Liver (tissue), 9 donors: ENCODE data around the gene CTBP1. TPM values are rescaled to one million over a fixed set of nuclear protein-coding genes. Genes with fewer than 3 reads are reported as not detected.

Source experiments
- DNase-seq: peaks from one replicate; pipeline ENCODE4 v3.0.0-alpha.2; 2017; ENCODE audit warnings: low spot score
- H3K27ac ChIP-seq, 2 donors: one replicate each; pipeline ENCODE4 v1.7.0; 2013; ENCODE audit warnings: inconsistent platforms in 2 of 2, low read length in 2 of 2, control low read depth in 1 of 2, low read depth in 1 of 2, mild to moderate bottlenecking in 1 of 2
- H3K27me3 ChIP-seq, 4 donors: one replicate each; pipeline versions ENCODE4 v1.6.1 to v1.7.0; 2013; ENCODE audit warnings: low read length in 3 of 4, inconsistent platforms in 1 of 4, mild to moderate bottlenecking in 1 of 4, moderate library complexity in 1 of 4; ENCODE audit not compliant: control insufficient read depth in 4 of 4, insufficient read depth in 4 of 4
- H3K36me3 ChIP-seq, 4 donors: one replicate each; pipeline versions ENCODE4 v1.6.1 to v1.7.0; 2013; ENCODE audit warnings: low read length in 3 of 4, mild to moderate bottlenecking in 3 of 4, low read depth in 1 of 4, moderate library complexity in 1 of 4; ENCODE audit not compliant: control insufficient read depth in 4 of 4, insufficient read depth in 3 of 4
- H3K4me1 ChIP-seq, 4 donors: one replicate each; pipeline versions ENCODE4 v1.6.1 to v1.7.0; 2013; ENCODE audit warnings: low read length in 3 of 4, mild to moderate bottlenecking in 3 of 4, moderate library complexity in 1 of 4; ENCODE audit not compliant: control insufficient read depth in 4 of 4, insufficient read depth in 4 of 4
- H3K4me3 ChIP-seq, 3 donors: one replicate each; pipeline versions ENCODE4 v1.6.1 to v1.7.0; 2013; ENCODE audit warnings: low read length in 3 of 3, control low read depth in 1 of 3, low read depth in 1 of 3, mild to moderate bottlenecking in 1 of 3
- H3K9ac ChIP-seq, 2 donors: one replicate each; pipeline ENCODE4 v1.7.0; 2013; ENCODE audit warnings: low read length in 2 of 2, mild to moderate bottlenecking in 2 of 2, moderate library complexity in 2 of 2, control low read depth in 1 of 2, low read depth in 1 of 2
- H3K9me3 ChIP-seq, 4 donors: one replicate each; pipeline versions ENCODE4 v1.6.1 to v1.7.0; 2013; ENCODE audit warnings: low read length in 3 of 4; ENCODE audit not compliant: control insufficient read depth in 4 of 4
- EGR1 ChIP-seq, 2 donors: IDR thresholded peaks; 2 replicates each; pipeline ENCODE4 v1.6.1; 2016 to 2018; ENCODE audit warnings: antibody characterized with exemption in 2 of 2, low read depth in 2 of 2
- FOXA1 ChIP-seq: IDR thresholded peaks from 2 replicates; pipeline ENCODE4 v1.6.1; 2016; ENCODE audit warnings: antibody characterized with exemption
- HNF4A ChIP-seq, 2 donors: conservative IDR thresholded peaks; 2 replicates each; pipeline ENCODE4 v1.6.1; 2016; ENCODE audit warnings: antibody characterized with exemption in 2 of 2, mild to moderate bottlenecking in 2 of 2
- HNF4G ChIP-seq: IDR thresholded peaks from 2 replicates; pipeline ENCODE4 v1.6.1; 2016; ENCODE audit warnings: antibody characterized with exemption
- JUND ChIP-seq, 2 donors: IDR thresholded peaks; 2 replicates each; pipeline ENCODE4 v1.6.1; 2016; ENCODE audit warnings: antibody characterized with exemption in 2 of 2
- NR2F2 ChIP-seq: IDR thresholded peaks from 2 replicates; pipeline ENCODE4 v1.6.1; 2016; ENCODE audit warnings: antibody characterized with exemption
- RXRA ChIP-seq, 2 donors: IDR thresholded peaks; 2 replicates each; pipeline ENCODE4 v1.6.1; 2017 to 2018; ENCODE audit warnings: antibody characterized with exemption in 2 of 2, mild to moderate bottlenecking in 1 of 2
- TAF1 ChIP-seq: conservative IDR thresholded peaks from 2 replicates; pipeline ENCODE4 v1.6.1; 2016; ENCODE audit warnings: antibody characterized with exemption, mild to moderate bottlenecking
- YY1 ChIP-seq: IDR thresholded peaks from 2 replicates; pipeline ENCODE4 v1.6.1; 2016; ENCODE audit warnings: antibody characterized with exemption, mild to moderate bottlenecking
- WGBS: extraction: QIAGEN DNeasy Blood & Tissue Kit; methylation state at CpG from one replicate; pipeline ENCODE4 v1.1.7; 2013; 5-methylcytosine and 5-hydroxymethylcytosine counted together
- polyA plus RNA-seq, 2 donors: library from polyadenylated mRNA; stranded (reverse) in 1 of 2; unstranded in 1 of 2; fragments of 200-250 nt in 1 of 2; fragments of >200 nt in 1 of 2; fragmentation: Nextera tagmentation in 1 of 2; extraction: Ambion mirVana in 1 of 2; gene quantifications; one replicate each; pipeline versions ENCODE4 v1.2.1 to v1.2.3, GENCODE V29; 2013 to 2015
- total RNA-seq, 2 donors: library from RNA; depleted of rRNA; stranded (reverse); fragments of >200 nt; gene quantifications; one replicate each; pipeline ENCODE4 v1.2.3, GENCODE V29; 2014
- TF ChIP-seq, protein P1 (sequence below): IDR thresholded peaks from 2 replicates; pipeline ENCODE4 v1.6.1; 2016; ENCODE audit warnings: antibody characterized with exemption
- TF ChIP-seq, protein P2 (sequence below): fragments of 150-350 bp; IDR thresholded peaks from 2 replicates; pipeline ENCODE4 v1.5.1; 2017; ENCODE audit warnings: improper control_type of control experiment, low read depth, low read length; ENCODE audit not compliant: missing input control
- TF ChIP-seq, protein P3 (sequence below): IDR thresholded peaks from 2 replicates; pipeline ENCODE4 v1.6.1; 2016; ENCODE audit warnings: antibody characterized with exemption
- TF ChIP-seq, protein P4 (sequence below): IDR thresholded peaks from 2 replicates; pipeline ENCODE4 v1.6.1; 2016; ENCODE audit warnings: antibody characterized with exemption, mild to moderate bottlenecking
- donor health status: healthy.
- donor health status: healthy.
- donor health status: healthy.
- donor health status: healthy.
- donor health status: healthy.

Gene CTBP1
- total and polyA plus RNA-seq, 4 donors: 27.5 to 156 (median 79.5) TPM

DNA sequence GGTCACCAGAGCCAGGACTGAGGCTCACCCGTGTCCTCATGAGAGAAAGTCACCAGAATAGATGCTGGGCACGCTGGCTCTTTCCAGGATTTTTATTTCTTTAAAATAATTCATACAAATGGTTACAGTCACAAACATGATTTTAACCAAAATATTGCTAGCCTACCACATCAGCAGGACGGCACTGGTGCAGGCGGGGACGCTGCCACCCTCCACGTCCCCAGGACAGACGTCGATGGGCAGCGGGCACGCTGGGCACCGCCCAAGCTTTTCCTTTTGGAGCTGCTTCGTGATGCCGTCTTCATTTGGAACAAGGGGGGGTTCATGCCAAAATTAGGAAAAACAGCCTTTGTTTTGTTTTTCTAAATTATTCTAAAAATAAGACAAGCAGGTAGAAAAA, 37.6 kb downstream of the CTBP1 start:
- TF ChIP-seq RXRA (IDR thresholded peaks at IDR 0.05) (no peak), NR2F2 (no peak), YY1 (no peak), HNF4G (no peak), JUND (IDR thresholded peaks at IDR 0.05) (no peak)
- TF ChIP-seq, protein P1, sequence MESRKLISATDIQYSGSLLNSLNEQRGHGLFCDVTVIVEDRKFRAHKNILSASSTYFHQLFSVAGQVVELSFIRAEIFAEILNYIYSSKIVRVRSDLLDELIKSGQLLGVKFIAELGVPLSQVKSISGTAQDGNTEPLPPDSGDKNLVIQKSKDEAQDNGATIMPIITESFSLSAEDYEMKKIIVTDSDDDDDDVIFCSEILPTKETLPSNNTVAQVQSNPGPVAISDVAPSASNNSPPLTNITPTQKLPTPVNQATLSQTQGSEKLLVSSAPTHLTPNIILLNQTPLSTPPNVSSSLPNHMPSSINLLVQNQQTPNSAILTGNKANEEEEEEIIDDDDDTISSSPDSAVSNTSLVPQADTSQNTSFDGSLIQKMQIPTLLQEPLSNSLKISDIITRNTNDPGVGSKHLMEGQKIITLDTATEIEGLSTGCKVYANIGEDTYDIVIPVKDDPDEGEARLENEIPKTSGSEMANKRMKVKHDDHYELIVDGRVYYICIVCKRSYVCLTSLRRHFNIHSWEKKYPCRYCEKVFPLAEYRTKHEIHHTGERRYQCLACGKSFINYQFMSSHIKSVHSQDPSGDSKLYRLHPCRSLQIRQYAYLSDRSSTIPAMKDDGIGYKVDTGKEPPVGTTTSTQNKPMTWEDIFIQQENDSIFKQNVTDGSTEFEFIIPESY: no peak
- TF ChIP-seq, protein P2, sequence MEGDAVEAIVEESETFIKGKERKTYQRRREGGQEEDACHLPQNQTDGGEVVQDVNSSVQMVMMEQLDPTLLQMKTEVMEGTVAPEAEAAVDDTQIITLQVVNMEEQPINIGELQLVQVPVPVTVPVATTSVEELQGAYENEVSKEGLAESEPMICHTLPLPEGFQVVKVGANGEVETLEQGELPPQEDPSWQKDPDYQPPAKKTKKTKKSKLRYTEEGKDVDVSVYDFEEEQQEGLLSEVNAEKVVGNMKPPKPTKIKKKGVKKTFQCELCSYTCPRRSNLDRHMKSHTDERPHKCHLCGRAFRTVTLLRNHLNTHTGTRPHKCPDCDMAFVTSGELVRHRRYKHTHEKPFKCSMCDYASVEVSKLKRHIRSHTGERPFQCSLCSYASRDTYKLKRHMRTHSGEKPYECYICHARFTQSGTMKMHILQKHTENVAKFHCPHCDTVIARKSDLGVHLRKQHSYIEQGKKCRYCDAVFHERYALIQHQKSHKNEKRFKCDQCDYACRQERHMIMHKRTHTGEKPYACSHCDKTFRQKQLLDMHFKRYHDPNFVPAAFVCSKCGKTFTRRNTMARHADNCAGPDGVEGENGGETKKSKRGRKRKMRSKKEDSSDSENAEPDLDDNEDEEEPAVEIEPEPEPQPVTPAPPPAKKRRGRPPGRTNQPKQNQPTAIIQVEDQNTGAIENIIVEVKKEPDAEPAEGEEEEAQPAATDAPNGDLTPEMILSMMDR: no peak
- TF ChIP-seq, protein P3, sequence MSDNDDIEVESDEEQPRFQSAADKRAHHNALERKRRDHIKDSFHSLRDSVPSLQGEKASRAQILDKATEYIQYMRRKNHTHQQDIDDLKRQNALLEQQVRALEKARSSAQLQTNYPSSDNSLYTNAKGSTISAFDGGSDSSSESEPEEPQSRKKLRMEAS: no peak
- peaks cover 0 to 17% (median 7%) of the 10 kb centered on the region in 4 donors for H3K4me1 ChIP-seq
- H3K27me3 ChIP-seq: no peaks in the 10 kb centered on the region
- no peak for DNase-seq
- H3K27ac ChIP-seq: no peak overlapping the region
- H3K9me3 ChIP-seq: no peaks in the 10 kb centered on the region
- no peak overlapping the region for H3K9ac ChIP-seq
- H3K36me3 ChIP-seq: peaks cover 15 to 49% (median 18%) of the 10 kb centered on the region in 4 donors
- no peak overlapping the region for H3K4me3 ChIP-seq
- 94% methylated on average over 13 of the region's 13 CpGs for WGBS

DNA sequence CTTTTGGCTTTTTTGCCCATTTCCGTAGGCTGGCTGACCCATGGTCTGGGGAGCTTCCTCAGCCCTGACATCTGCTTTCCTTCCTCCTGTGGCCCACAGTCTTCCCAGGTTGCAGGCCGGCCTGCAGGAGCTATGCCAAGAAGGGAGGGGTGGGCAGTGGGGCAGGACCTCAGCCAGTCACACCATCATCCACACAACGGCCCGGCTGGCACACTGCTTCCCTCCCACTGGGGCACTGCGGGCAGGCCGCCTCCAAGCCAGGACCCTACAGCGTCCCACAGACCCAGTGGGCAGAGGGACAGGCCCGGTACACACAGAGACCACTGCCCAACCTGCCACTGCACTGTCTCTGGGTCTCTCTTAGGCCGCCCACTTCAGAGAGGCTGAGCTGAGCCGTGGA, 38.0 kb downstream of the CTBP1 start:
- Histone ChIP-seq H3K27me3 (no peaks in the 10 kb centered on the region), H3K9me3 (no peaks in the 10 kb centered on the region), H3K4me3 (no peak overlapping the region), H3K4me1 (peaks cover 0 to 17% (median 7%) of the 10 kb centered on the region in 4 donors), H3K9ac (no peak overlapping the region), H3K36me3 (peaks cover 12 to 45% (median 18%) of the 10 kb centered on the region in 4 donors), H3K27ac (no peak overlapping the region)
- TF ChIP-seq FOXA1 (no peak), HNF4A (conservative IDR thresholded peaks at IDR 0.05) (no peak), HNF4G (no peak), EGR1 (IDR thresholded peaks at IDR 0.05; ENCODE audit: low read depth in 2 of 2) (no peak)
- 89% methylated on average over 10 of the region's 10 CpGs for WGBS
- DNase-seq: no peak

DNA sequence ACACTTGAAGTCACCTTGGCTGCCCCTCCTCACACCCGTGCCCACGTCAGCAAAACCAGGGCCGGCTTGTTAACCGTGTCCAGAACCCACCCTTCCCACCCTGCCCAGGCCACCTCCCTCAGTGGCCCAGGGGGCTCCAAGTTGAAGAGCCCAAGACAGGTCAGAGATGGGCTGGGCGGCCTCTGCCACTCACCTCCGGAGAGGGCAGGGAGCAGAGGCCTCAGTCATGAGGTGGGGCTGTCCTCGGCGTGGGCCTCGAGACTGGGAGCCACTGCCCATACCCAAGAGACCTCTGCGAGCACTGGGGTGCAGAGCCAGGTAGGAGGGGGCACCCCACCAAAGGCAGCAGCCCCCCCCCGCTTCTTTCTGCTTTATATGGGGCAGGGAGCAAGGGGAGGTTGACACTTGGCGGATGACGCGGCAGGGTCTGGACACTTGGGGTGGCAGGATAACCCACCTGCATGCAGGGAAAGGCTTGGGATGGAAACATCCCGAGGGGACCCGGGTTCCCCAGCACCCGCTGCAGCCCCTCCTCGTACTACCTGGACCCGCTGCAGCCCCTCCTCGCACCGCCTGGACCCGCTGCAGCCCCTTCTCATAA, 38.6 kb downstream of the CTBP1 start:
- no peak for DNase-seq
- Histone ChIP-seq H3K36me3 (peaks cover 7 to 39% (median 15%) of the 10 kb centered on the region in 4 donors), H3K4me1 (peaks cover 0 to 23% (median 12%) of the 10 kb centered on the region in 4 donors), H3K4me3 (no peak overlapping the region), H3K9me3 (no peaks in the 10 kb centered on the region), H3K27me3 (no peaks in the 10 kb centered on the region), H3K9ac (no peak overlapping the region), H3K27ac (no peak overlapping the region)
- 90% methylated on average over 22 of the region's 22 CpGs for WGBS
- no peak for TF ChIP-seq EGR1 (IDR thresholded peaks at IDR 0.05; ENCODE audit: low read depth in 2 of 2)
- no peak for TF ChIP-seq HNF4A (conservative IDR thresholded peaks at IDR 0.05)
- TF ChIP-seq TAF1: no peak
- TF ChIP-seq NR2F2: no peak
- TF ChIP-seq, protein P4, sequence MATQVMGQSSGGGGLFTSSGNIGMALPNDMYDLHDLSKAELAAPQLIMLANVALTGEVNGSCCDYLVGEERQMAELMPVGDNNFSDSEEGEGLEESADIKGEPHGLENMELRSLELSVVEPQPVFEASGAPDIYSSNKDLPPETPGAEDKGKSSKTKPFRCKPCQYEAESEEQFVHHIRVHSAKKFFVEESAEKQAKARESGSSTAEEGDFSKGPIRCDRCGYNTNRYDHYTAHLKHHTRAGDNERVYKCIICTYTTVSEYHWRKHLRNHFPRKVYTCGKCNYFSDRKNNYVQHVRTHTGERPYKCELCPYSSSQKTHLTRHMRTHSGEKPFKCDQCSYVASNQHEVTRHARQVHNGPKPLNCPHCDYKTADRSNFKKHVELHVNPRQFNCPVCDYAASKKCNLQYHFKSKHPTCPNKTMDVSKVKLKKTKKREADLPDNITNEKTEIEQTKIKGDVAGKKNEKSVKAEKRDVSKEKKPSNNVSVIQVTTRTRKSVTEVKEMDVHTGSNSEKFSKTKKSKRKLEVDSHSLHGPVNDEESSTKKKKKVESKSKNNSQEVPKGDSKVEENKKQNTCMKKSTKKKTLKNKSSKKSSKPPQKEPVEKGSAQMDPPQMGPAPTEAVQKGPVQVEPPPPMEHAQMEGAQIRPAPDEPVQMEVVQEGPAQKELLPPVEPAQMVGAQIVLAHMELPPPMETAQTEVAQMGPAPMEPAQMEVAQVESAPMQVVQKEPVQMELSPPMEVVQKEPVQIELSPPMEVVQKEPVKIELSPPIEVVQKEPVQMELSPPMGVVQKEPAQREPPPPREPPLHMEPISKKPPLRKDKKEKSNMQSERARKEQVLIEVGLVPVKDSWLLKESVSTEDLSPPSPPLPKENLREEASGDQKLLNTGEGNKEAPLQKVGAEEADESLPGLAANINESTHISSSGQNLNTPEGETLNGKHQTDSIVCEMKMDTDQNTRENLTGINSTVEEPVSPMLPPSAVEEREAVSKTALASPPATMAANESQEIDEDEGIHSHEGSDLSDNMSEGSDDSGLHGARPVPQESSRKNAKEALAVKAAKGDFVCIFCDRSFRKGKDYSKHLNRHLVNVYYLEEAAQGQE: no peak
